Stimulated activated CD4-positive, alpha-beta T cell treated with anti-CD3 and anti-CD28 coated beads, Interleukin-12 subunit alpha, Interleukin-12 subunit beta, amount 100 ng/mL, for 24 hours (primary cell): Measurements from ENCODE around the gene FLYWCH2.

Experiments used
- DNase-seq, 2 experiments: peaks; one replicate each; pipeline ENCODE4 v3.0.0-alpha.2; 2020; ENCODE audit warnings: low read depth in 2 of 2

The FLYWCH2 gene

DNA sequence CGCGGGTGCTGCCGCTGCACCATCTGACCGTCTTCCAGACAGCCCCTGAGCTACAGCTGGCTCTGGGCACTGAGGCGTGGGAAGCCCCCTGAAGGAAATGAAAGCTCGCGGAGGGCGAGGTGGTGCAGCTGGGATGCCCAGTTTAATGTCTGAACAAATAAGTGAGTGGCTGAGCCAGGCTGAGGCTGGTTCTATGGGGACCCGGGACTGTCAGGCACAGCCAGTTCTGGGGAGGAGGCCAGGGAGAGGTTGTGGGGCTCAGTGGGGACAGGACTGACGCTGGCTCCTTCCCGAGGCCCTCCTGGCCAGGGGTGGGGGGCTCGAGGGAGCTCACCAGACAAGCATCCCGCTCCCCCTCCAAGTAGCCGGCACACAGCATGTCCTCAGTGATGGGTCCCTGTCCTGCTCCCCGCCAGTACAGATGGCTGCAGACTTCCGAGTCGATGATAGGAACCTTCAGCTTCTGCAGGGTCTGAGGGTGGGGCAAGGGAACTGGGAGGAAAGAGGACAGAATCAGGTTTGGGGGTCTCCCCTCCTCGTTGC, 29.4 kb upstream of the FLYWCH2 start:
- DNase-seq: no peak

DNA sequence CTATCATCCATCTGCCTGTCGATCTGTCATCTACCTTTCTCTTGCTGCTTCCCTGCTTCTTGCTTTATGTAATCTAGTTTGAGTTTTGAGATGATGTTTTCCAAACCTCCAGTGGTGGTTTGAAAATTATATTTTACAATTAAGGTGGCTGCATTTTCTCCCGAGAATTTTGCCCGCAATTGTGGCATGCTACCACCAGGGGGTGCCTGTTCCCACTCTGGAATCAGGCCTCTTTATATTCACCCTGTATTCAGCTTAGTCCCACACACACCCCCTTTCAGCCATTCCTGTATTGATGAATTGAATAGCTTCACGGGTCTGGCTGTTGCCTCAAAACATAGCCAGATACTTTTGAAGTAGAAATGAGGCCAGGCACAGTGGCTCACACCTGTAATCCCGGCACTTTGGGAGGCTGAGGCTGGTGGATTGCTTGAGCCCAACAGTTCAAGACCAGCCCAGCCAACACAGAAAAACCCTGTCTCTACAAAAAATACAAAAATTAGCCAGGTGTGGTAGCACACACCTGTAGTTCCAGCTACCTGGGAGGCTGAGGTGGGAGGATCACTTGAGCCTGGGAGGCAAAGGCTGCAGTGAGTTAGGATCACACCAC, 28.2 kb upstream of the FLYWCH2 start:
- DNase-seq: no peak

- no peak for DNase-seq
Observed at GRCh38 chr16:2855536-2855935, 27.5 kb upstream of the FLYWCH2 start.

DNA sequence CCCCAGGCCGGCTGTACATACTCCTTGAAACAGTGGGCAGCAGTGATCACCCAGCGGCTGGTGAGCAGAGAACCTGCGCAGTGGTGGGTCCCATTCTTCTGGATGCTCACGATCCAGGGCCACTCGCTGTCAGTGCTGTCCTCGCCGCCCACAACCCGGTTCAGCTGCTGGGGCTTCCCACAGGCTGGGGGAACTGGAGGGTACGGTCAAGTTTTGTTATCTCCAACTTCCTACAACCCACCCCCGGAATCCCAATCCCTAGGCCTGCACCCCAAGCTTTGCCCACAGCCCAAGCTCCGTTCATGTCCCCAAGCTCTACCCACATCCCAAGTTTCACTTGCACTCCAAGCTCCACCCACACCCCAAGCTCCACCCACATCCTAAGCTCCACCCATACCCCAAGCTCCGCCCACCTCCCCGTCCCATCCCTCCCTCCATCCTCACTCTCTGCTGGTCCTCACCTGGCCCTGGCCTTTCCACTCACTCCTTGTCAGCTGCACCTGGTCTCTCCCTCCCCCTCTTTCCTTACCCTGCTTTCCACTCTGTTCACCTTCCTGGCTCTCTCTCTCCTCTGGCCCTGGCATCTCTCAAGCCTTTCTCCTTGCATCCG, 26.8 kb upstream of the FLYWCH2 start:
- DNase-seq: no peak

- no peak for DNase-seq
Observed at GRCh38 chr16:2856686-2857450, 26.1 kb upstream of the FLYWCH2 start.

- DNase-seq: no peak
Observed at GRCh38 chr16:2857451-2858244, 25.4 kb upstream of the FLYWCH2 start, which contains the start of gene PRSS22. PRSS22 (minus strand) TSS chr16:2858170; CDS start chr16:2858104, 66 bp downstream.

- DNase-seq: no peak
Observed at GRCh38 chr16:2858245-2859025, 24.6 kb upstream of the FLYWCH2 start.

GRCh38 chr16:2859686-2860265, 23.2 kb upstream of the FLYWCH2 start:
- no peak for DNase-seq

DNA sequence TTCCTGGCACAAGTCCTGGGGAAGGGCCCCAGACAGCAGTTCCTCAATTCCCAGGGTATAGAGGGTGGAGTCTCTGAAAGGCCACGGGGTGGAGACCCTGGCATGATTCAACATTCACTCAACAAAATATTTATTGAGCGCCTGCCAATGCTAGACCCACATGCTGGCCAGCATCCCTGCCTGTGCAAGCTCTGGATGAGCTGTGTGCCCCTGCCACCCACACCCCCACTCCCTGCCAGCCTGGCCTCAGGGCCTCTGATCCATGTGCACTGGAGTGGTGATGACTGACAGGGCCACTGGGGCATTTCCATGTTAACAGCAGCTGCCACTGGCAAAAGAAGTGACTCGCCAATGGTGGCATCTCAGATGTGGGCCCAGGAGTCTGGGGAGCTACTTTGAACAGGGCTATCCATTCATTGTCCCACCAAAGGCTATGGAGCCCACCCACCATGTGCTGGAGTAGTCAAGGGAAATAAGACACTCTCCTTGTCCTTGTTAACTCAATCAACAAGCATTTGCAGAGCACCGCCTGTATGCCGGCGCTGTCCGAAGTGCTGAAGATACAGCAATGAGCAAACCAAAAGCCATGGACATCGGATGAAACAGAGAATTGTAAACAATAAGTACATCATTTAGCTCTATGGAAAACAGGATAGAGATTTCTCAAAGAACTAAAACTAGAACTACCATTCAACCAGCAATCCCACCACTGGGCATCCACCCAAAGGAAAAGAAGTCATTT, 22.0 kb upstream of the FLYWCH2 start:
- no peak for DNase-seq

- DNase-seq: no peak
Observed at GRCh38 chr16:2865651-2866050, 17.4 kb upstream of the FLYWCH2 start.

- DNase-seq: no peak
Observed at GRCh38 chr16:2866431-2866830, 16.6 kb upstream of the FLYWCH2 start.

DNA sequence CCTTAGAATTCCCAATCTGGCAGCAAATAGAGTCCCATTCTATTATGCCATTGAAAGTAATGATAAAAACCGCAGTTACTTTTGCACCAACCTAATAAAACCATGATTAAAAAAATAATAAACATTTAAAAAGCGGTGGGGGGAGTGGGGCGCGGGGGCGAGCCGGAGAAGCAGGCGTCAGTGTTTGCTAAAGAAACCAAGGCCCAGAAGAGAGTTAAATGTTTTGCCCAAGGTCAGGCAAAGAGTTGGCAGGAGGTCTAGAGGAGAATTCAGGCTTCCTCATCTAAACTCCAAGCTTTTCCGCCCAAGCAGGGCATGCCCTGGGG, 15.4 kb upstream of the FLYWCH2 start:
- no peak for DNase-seq

- DNase-seq: peak; percentile 93 to 98
Observed at GRCh38 chr16:2867987-2868789, 14.8 kb upstream of the FLYWCH2 start.

DNA sequence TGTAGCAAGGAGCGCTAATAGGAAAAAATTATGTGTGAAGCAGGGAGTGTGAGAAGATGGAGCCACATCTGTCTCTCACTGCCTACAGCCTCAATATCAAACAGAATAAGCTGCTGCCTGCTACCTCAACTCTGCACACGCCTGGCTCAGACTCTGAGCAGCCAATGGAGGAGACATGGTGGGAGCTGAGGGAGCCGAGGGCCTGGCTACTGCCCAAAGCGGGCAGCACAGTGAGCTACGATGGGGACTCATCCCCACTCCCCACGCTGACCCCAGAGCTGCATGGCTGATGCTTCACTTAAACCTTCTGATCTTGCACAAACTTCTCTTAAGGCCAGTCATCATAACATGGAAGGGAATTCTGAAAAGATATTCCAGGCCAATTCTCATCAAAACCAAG, 11.1 kb upstream of the FLYWCH2 start:
- no peak for DNase-seq

GRCh38 chr16:2874032-2874911, 8.7 kb upstream of the FLYWCH2 start:
- no peak for DNase-seq

- DNase-seq: peak in 1 of 2 experiments; percentile 56
Observed at GRCh38 chr16:2874912-2875362, 8.1 kb upstream of the FLYWCH2 start.

DNA sequence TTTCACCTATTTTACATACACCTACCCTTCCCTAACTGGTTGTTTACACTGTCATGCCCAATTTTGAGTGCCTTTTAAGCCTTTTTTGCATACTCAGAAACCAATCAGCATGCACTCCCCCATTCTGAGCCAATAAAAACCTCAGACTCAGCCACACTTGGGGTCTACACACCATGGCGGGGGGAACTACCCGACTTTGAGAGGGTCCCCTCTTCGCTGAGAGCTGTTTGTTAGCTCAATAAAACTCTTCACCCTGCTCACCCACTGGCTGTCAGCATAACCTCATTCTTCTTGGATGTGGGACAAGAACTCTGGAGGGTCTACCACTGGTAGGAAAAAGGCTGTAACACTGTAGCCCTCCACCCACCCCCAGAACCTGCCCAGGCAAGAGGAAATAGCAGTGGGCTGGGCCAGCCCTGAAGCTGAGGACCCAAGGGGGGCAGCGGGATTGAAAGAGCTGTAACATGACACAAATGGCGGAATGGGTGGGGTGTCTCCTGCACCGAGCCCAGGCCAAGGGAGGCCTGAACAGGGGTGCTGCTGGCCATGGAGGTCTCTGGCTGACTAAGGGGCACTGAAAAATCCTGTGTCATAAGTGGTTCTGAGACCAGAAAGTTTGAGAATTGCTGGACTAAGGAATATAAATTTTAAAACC, 3.0 kb upstream of the FLYWCH2 start:
- DNase-seq: no peak
